Esophagus muscularis mucosa (tissue), 4 donors: ENCODE data around the gene CMTM7. TPM values are rescaled to one million over a fixed set of nuclear protein-coding genes. Genes with fewer than 3 reads are reported as not detected.

Experiments
- DNase-seq: peaks from one replicate; pipeline ENCODE4 v3.0.0-alpha.2; 2017; ENCODE audit errors: extremely low spot score
- H3K27ac ChIP-seq, 4 donors: fragments of 200-600 bp; sonication (generic); replicated peaks in 1 of 4; 1 replicate in 3 of 4; 2 replicates in 1 of 4; pipeline ENCODE4 v1.5.1; 2016 to 2019; ENCODE audit warnings: mild to moderate bottlenecking in 1 of 4
- H3K27me3 ChIP-seq, 4 donors: fragments of 200-600 bp; sonication (generic); one replicate each; pipeline versions ENCODE4 v1.5.1 to v1.6.0; 2016 to 2019
- H3K36me3 ChIP-seq, 4 donors: fragments of 200-600 bp; sonication (generic); one replicate each; pipeline ENCODE4 v1.5.1; 2016 to 2019
- H3K4me1 ChIP-seq, 4 donors: fragments of 200-600 bp; sonication (generic); one replicate each; pipeline ENCODE4 v1.5.1; 2016 to 2019
- H3K4me3 ChIP-seq, 4 donors: fragments of 200-600 bp; sonication (generic); 1 replicate in 2 of 4; 2 replicates in 2 of 4; pipeline ENCODE4 v1.5.1; 2016 to 2019; ENCODE audit warnings: mild to moderate bottlenecking in 4 of 4, moderate library complexity in 1 of 4
- H3K9me3 ChIP-seq, 4 donors: fragments of 200-600 bp; sonication (generic); 1 replicate in 3 of 4; 2 replicates in 1 of 4; pipeline ENCODE4 v1.5.1; 2016 to 2019
- EP300 ChIP-seq: sonication (generic); formaldehyde crosslinking; IDR thresholded peaks from one replicate; pipeline ENCODE4 v1.6.1; 2017; ENCODE audit warnings: antibody characterized with exemption
- POLR2A ChIP-seq: fragments of 450-650 bp; IDR thresholded peaks from one replicate; pipeline ENCODE4 v1.6.1; 2017; ENCODE audit warnings: antibody characterized with exemption, moderate library complexity, mild to moderate bottlenecking, low read depth
- POLR2AphosphoS5 ChIP-seq, 2 donors: sonication (generic); formaldehyde crosslinking; IDR thresholded peaks; one replicate each; pipeline ENCODE4 v1.6.1; 2017; ENCODE audit warnings: antibody characterized with exemption in 2 of 2
- WGBS: methylation state at CpG from one replicate; pipeline ENCODE4 v1.1.5; 2018; 5-methylcytosine and 5-hydroxymethylcytosine counted together
- intact Hi-C: fragments of 100-400 bp; cut with DNase I; formaldehyde crosslinking; loops from one replicate; pipeline ENCODE4 v1.15.1; 2023
- total RNA-seq, 4 donors: library from RNA; depleted of rRNA; stranded (reverse); fragments of >200 nt; gene quantifications; one replicate each; pipeline versions ENCODE4 v1.1.0 to v1.2.1, GENCODE V29; 2016
- TF ChIP-seq, protein P1 (sequence below), 3 experiments: fragments of 200-600 bp in 2 of 3; fragments of 450-650 bp in 1 of 3; sonication (generic) in 2 of 3; IDR thresholded peaks; one replicate each; pipeline ENCODE4 v1.5.1; 2017 to 2019; ENCODE audit warnings: antibody characterized with exemption in 3 of 3, mild to moderate bottlenecking in 2 of 3, moderate library complexity in 1 of 3

CMTM7 gene
- total RNA-seq, 4 donors from 2014 or later = 8.2 to 10.8 (median 8.5) TPM

GRCh38 chr3:32492684-32493436, 101.2 kb downstream of the CMTM7 start:
- Histone ChIP-seq H3K27me3 (no peaks in the 10 kb centered on the region), H3K4me1 (peaks cover 5 to 19% (median 14%) of the 10 kb centered on the region in 4 donors), H3K4me3 (no peak overlapping the region), H3K27ac (no peak overlapping the region), H3K9me3 (no peaks in the 10 kb centered on the region), H3K36me3 (peaks cover 0 to 7% (median 2%) of the 10 kb centered on the region in 4 donors)
- WGBS = 81% methylated on average over 3 of the region's 3 CpGs
- intact Hi-C loops = no loop called here
- DNase-seq = no peak
- TF ChIP-seq EP300 (no peak), POLR2AphosphoS5 (IDR thresholded peaks at IDR 0.05) (no peak), POLR2A (no peak)
- TF ChIP-seq, protein P1, sequence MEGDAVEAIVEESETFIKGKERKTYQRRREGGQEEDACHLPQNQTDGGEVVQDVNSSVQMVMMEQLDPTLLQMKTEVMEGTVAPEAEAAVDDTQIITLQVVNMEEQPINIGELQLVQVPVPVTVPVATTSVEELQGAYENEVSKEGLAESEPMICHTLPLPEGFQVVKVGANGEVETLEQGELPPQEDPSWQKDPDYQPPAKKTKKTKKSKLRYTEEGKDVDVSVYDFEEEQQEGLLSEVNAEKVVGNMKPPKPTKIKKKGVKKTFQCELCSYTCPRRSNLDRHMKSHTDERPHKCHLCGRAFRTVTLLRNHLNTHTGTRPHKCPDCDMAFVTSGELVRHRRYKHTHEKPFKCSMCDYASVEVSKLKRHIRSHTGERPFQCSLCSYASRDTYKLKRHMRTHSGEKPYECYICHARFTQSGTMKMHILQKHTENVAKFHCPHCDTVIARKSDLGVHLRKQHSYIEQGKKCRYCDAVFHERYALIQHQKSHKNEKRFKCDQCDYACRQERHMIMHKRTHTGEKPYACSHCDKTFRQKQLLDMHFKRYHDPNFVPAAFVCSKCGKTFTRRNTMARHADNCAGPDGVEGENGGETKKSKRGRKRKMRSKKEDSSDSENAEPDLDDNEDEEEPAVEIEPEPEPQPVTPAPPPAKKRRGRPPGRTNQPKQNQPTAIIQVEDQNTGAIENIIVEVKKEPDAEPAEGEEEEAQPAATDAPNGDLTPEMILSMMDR (IDR thresholded peaks at IDR 0.05) = no peak

DNA sequence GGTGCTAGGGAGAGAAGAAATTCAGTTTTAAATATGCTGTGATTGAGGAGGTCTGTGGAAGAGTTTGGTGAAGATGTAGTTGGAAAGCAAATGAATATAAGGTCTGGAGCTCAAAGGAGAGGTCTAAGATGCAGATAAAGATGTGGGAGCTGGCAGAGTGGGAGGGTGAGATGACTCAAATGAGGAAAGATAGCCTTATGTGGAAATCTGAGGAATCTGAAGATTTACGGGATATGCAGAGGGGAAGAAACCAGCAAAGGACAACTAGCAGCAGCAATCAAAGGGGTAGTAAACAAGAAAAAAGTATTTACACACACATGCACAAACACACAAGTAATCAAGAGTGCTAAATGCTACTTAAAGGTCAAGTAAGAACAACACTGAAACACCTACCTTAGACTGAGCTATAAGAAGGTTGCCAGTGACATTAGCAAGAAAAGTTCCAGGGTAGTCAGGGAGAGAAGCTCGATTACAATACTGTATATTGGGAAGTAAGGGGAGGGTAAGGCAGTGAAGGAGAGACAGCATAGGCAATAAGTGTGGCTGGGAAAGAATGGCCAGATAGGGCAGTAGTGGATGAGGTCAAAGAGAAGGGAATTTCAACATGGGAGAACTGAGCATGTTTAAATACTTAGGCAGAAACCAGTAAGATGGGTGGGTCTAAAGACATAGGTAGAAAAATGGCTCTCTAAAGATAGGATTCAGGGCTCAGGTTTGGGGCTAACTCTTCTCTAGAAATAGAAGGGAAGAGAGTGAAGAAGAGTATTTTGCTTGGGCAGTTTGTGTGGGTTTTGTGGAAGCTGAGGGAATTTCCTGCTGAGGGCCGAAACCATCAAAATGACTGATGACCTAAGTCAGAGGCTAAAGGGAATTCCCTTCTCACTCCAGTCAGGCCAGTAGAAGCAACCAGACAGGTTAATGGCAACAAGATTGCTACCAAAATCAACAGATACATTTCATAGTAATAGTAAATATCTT, 102.1 kb downstream of the CMTM7 start:
- no peaks in the 10 kb centered on the region for H3K9me3 ChIP-seq
- intact Hi-C loops = no loop called here
- no peak overlapping the region for H3K4me3 ChIP-seq
- TF ChIP-seq POLR2A (no peak), EP300 (no peak), POLR2AphosphoS5 (IDR thresholded peaks at IDR 0.05) (no peak)
- TF ChIP-seq, protein P1 (IDR thresholded peaks at IDR 0.05) = no peak
- no peaks in the 10 kb centered on the region for H3K27me3 ChIP-seq
- H3K36me3 ChIP-seq = peaks cover 0 to 7% (median 2%) of the 10 kb centered on the region in 4 donors
- no peak for DNase-seq
- H3K4me1 ChIP-seq = peaks cover 5 to 22% (median 14%) of the 10 kb centered on the region in 4 donors
- WGBS = 74% methylated on average over 3 of the region's 3 CpGs
- H3K27ac ChIP-seq = no peak overlapping the region

DNA sequence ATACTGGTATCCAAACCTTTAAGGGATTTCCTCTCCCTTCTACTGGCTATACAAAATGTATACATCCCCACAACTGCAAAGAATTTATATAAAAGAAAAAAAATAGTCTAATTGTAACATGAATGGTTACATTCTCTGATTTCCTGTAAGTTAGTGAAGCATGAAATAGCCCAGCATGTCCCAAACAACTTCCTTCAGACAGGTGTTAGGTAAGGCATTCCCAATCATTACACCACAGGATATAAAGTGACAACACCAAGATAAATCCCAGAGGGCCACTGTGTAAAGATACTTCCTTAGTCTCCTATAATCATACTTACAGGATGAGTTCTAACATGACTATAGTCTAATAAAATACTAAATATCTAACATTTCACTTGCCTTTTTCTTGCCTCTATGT, 103.4 kb downstream of the CMTM7 start:
- Histone ChIP-seq H3K27ac (no peak overlapping the region), H3K4me1 (peaks cover 5 to 24% (median 17%) of the 10 kb centered on the region in 4 donors), H3K9me3 (no peaks in the 10 kb centered on the region), H3K36me3 (peaks cover 0 to 7% (median under 1%) of the 10 kb centered on the region in 4 donors), H3K4me3 (no peak overlapping the region), H3K27me3 (no peaks in the 10 kb centered on the region)
- no peak for DNase-seq
- TF ChIP-seq POLR2AphosphoS5 (IDR thresholded peaks at IDR 0.05) (no peak), EP300 (no peak), POLR2A (no peak)
- TF ChIP-seq, protein P1 (IDR thresholded peaks at IDR 0.05) = no peak
- intact Hi-C loops = no loop called here

- WGBS = 84% methylated on average over 2 of the region's 2 CpGs
- H3K4me3 ChIP-seq = no peak overlapping the region
- H3K9me3 ChIP-seq = no peaks in the 10 kb centered on the region
- peaks cover 5 to 29% (median 21%) of the 10 kb centered on the region in 4 donors for H3K4me1 ChIP-seq
- intact Hi-C loops = no loop called here
- TF ChIP-seq, protein P1 (IDR thresholded peaks at IDR 0.05) = no peak
- TF ChIP-seq POLR2AphosphoS5 (IDR thresholded peaks at IDR 0.05) (no peak), EP300 (no peak), POLR2A (no peak)
- H3K27me3 ChIP-seq = no peaks in the 10 kb centered on the region
- H3K36me3 ChIP-seq = peaks cover 0 to 7% (median 0%) of the 10 kb centered on the region in 4 donors
- DNase-seq = no peak
- no peak overlapping the region for H3K27ac ChIP-seq
Measured at GRCh38 chr3:32495609-32496008, 104.0 kb downstream of the CMTM7 start.
